ENCODE data around the gene EVI5. TPM values are rescaled to one million over a fixed set of nuclear protein-coding genes. Genes with fewer than 3 reads are reported as not detected.

The EVI5 gene
- total RNA-seq, 1 donor: 58.7 TPM

- TF ChIP-seq CTCF (IDR thresholded peaks at IDR 0.05; ENCODE audit: insufficient read depth, low read depth, low read length): no peak
These were observed 290.3 kb downstream of the EVI5 start for GRCh38 chr1:92494485-92495141.

GRCh38 chr1:92493139-92493538 is 291.8 kb downstream of the EVI5 start:
- no peak for TF ChIP-seq CTCF (IDR thresholded peaks at IDR 0.05; ENCODE audit: insufficient read depth, low read depth, low read length)

More at GRCh38 chr1:92494485-92495141, 290.3 kb downstream of the EVI5 start:
- no peak overlapping the region for H3K4me3 ChIP-seq (ENCODE audit: low read depth, low read length)
- DNase-seq (ENCODE audit: low read depth): no peak

GRCh38 chr1:92488832-92489231 is 296.1 kb downstream of the EVI5 start:
- H3K4me3 ChIP-seq (ENCODE audit: low read depth, low read length): no peak overlapping the region
- no peak for DNase-seq (ENCODE audit: low read depth)
- no peak for TF ChIP-seq CTCF (IDR thresholded peaks at IDR 0.05; ENCODE audit: insufficient read depth, low read depth, low read length)

More at GRCh38 chr1:92493139-92493538, 291.8 kb downstream of the EVI5 start:
- DNase-seq (ENCODE audit: low read depth): no peak
- H3K4me3 ChIP-seq (ENCODE audit: low read depth, low read length): no peak overlapping the region

GRCh38 chr1:92488416-92488815 is 296.5 kb downstream of the EVI5 start:
- no peak for TF ChIP-seq CTCF (IDR thresholded peaks at IDR 0.05; ENCODE audit: insufficient read depth, low read depth, low read length)
- no peak for DNase-seq (ENCODE audit: low read depth)
- no peak overlapping the region for H3K4me3 ChIP-seq (ENCODE audit: low read depth, low read length)

GRCh38 chr1:92487078-92487605 is 297.8 kb downstream of the EVI5 start:
- no peak for DNase-seq (ENCODE audit: low read depth)
- TF ChIP-seq CTCF (IDR thresholded peaks at IDR 0.05; ENCODE audit: insufficient read depth, low read depth, low read length): no peak
- peak overlapping the region; percentile 55 for H3K4me3 ChIP-seq (ENCODE audit: low read depth, low read length)

- peak; percentile 23 for DNase-seq (ENCODE audit: low read depth)
- peak within 1 kb of the TSS; percentile 55 for H3K4me3 ChIP-seq (ENCODE audit: low read depth, low read length)
- no peak for TF ChIP-seq CTCF (IDR thresholded peaks at IDR 0.05; ENCODE audit: insufficient read depth, low read depth, low read length)
These were observed 298.4 kb downstream of the EVI5 start, which contains the start of gene GFI1 for GRCh38 chr1:92486251-92487077. TSS of gene GFI1 (minus strand) at chr1:92486925. CDS start at chr1:92483487, 3,438 bp downstream.
